Measurements from ENCODE around the gene PAQR4.

Gene PAQR4

GRCh38 chr16:3007059-3007956, 38.2 kb downstream of the PAQR4 start:
- H3K4me3 ChIP-seq (replicated peaks; ENCODE audit: low read depth, low read length) = no peak overlapping the region
- TF ChIP-seq, protein P1, sequence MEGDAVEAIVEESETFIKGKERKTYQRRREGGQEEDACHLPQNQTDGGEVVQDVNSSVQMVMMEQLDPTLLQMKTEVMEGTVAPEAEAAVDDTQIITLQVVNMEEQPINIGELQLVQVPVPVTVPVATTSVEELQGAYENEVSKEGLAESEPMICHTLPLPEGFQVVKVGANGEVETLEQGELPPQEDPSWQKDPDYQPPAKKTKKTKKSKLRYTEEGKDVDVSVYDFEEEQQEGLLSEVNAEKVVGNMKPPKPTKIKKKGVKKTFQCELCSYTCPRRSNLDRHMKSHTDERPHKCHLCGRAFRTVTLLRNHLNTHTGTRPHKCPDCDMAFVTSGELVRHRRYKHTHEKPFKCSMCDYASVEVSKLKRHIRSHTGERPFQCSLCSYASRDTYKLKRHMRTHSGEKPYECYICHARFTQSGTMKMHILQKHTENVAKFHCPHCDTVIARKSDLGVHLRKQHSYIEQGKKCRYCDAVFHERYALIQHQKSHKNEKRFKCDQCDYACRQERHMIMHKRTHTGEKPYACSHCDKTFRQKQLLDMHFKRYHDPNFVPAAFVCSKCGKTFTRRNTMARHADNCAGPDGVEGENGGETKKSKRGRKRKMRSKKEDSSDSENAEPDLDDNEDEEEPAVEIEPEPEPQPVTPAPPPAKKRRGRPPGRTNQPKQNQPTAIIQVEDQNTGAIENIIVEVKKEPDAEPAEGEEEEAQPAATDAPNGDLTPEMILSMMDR (IDR thresholded peaks at IDR 0.05; ENCODE audit: low read length, missing control alignments) = no peak
- no peak for DNase-seq (ENCODE audit: low read depth)

GRCh38 chr16:3007957-3008689, 39.0 kb downstream of the PAQR4 start:
- no peak overlapping the region for H3K4me3 ChIP-seq (replicated peaks; ENCODE audit: low read depth, low read length)
- no peak for DNase-seq (ENCODE audit: low read depth)
- TF ChIP-seq, protein P1 (IDR thresholded peaks at IDR 0.05; ENCODE audit: low read length, missing control alignments) = no peak

- H3K4me3 ChIP-seq (replicated peaks; ENCODE audit: low read depth, low read length) = no peak overlapping the region
- no peak for DNase-seq (ENCODE audit: low read depth)
- TF ChIP-seq, protein P1 (IDR thresholded peaks at IDR 0.05; ENCODE audit: low read length, missing control alignments) = no peak
Observed at GRCh38 chr16:3008690-3009037, 39.5 kb downstream of the PAQR4 start.

GRCh38 chr16:3009568-3010390, 40.6 kb downstream of the PAQR4 start:
- TF ChIP-seq, protein P1 (IDR thresholded peaks at IDR 0.05; ENCODE audit: low read length, missing control alignments) = no peak
- DNase-seq (ENCODE audit: low read depth) = no peak
- H3K4me3 ChIP-seq (replicated peaks; ENCODE audit: low read depth, low read length) = no peak overlapping the region

DNA sequence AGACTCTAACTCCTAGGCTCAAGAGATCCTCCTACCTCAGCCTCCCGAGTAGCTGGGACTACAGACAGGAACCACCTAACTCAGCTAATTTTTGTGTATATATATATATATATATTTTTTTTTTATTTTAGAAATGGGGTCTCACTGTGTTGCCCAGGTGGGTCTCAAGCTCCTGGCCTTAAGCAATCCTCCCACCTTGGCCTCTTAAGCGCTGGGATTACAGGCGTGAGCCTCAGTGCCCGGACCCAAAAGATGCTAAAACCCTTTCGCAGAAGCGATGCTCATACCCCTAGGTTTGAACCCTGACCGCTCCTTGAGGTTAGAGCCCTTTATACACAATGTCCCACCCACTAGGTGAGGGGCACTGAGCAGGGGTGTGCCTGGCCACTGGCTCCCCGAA, 41.4 kb downstream of the PAQR4 start:
- TF ChIP-seq, protein P1 (IDR thresholded peaks at IDR 0.05; ENCODE audit: low read length, missing control alignments) = no peak
- no peak for DNase-seq (ENCODE audit: low read depth)
- H3K4me3 ChIP-seq (replicated peaks; ENCODE audit: low read depth, low read length) = no peak overlapping the region

DNA sequence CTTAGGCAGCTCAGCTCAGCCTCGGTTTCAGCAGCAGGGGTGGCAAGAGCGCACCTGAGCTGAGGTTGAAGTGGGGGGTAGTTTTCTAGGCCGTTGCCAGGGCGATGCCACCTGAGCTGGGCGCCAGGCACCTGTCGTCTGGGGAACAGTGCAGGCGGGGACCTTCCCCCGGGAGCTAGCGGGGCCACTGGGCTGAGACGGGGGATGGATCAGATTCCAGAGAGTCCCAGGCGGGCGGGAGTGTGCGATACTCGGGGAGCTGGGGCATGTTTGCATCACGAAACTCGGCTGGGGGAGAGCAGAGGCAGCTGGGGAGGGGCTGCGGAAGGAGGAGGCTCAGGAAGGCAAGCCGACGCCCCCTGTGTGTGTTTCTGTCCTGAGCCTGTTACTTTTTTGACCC, 43.1 kb downstream of the PAQR4 start:
- no peak for DNase-seq (ENCODE audit: low read depth)
- no peak overlapping the region for H3K4me3 ChIP-seq (replicated peaks; ENCODE audit: low read depth, low read length)
- TF ChIP-seq, protein P1 (IDR thresholded peaks at IDR 0.05; ENCODE audit: low read length, missing control alignments) = no peak
